HG02884 (cell line): Measurements from ENCODE around the gene HES2.
"Not testable (repeated sequence)": the region's sequence is repeated elsewhere in the genome, so short reads cannot be mapped to it uniquely, and the experiment has no call there.

Experiments used
- ATAC-seq: cut with Tn5 transposase; IDR thresholded peaks from one replicate; pipeline ENCODE4 v1.9.1; 2021; ENCODE audit warnings: mild to moderate bottlenecking, moderate library complexity; ENCODE audit not compliant: unreplicated experiment

The HES2 gene

GRCh38 chr1:6391951-6392808, 27.5 kb downstream of the HES2 start:
- no peak for ATAC-seq

GRCh38 chr1:6389971-6390370, 29.7 kb downstream of the HES2 start:
- ATAC-seq: no peak

- no peak for ATAC-seq
Measured at GRCh38 chr1:6386371-6386949, 33.3 kb downstream of the HES2 start.

GRCh38 chr1:6385488-6386191, 34.1 kb downstream of the HES2 start:
- no peak for ATAC-seq

GRCh38 chr1:6384962-6385361, 34.8 kb downstream of the HES2 start:
- ATAC-seq: no peak

GRCh38 chr1:6384135-6384534, 35.6 kb downstream of the HES2 start:
- ATAC-seq: no peak

- no peak for ATAC-seq
Measured at GRCh38 chr1:6380037-6380436, 39.7 kb downstream of the HES2 start.

GRCh38 chr1:6378096-6378746, 41.5 kb downstream of the HES2 start:
- ATAC-seq: no peak

- no peak for ATAC-seq
Measured at GRCh38 chr1:6373961-6374720, 45.6 kb downstream of the HES2 start.

GRCh38 chr1:6372236-6372635, 47.5 kb downstream of the HES2 start:
- ATAC-seq: not testable (repeated sequence)

GRCh38 chr1:6370006-6370405, 49.7 kb downstream of the HES2 start:
- no peak for ATAC-seq

- no peak for ATAC-seq
Measured at GRCh38 chr1:6367381-6368012, 52.2 kb downstream of the HES2 start.

- no peak for ATAC-seq
Measured at GRCh38 chr1:6365047-6365446, 54.7 kb downstream of the HES2 start.

- not testable (repeated sequence) for ATAC-seq
Measured at GRCh38 chr1:6363085-6363884, 56.4 kb downstream of the HES2 start.
